HCT116 (cell line): ENCODE results near the gene PCDHB14.
"Not testable (repeated sequence)": the region's sequence is repeated elsewhere in the genome, so short reads cannot be mapped to it uniquely, and the experiment has no call there.

Experiments used
- EZH2 ChIP-seq: fragments of 200-600 bp; sonication (generic); IDR thresholded peaks from 2 replicates; pipeline ENCODE4 v1.6.1; 2017; ENCODE audit warnings: antibody characterized with exemption, mixed run types
- JUND ChIP-seq: IDR thresholded peaks from 2 replicates; pipeline ENCODE4 v1.6.1; 2012
- POLR2A ChIP-seq: IDR thresholded peaks from 2 replicates; pipeline ENCODE4 v1.7.0; 2011; ENCODE audit warnings: borderline replicate concordance; ENCODE audit not compliant: insufficient read depth, insufficient read length; ENCODE audit errors: extremely low read depth
- YY1 ChIP-seq: IDR thresholded peaks from 2 replicates; pipeline ENCODE4 v1.6.1; 2011; ENCODE audit warnings: low read length, low read depth, moderate library complexity, mild to moderate bottlenecking; ENCODE audit not compliant: insufficient replicate concordance; ENCODE audit errors: extremely low read depth
- ZFX ChIP-seq: fragments of 450-650 bp; IDR thresholded peaks from 2 replicates; pipeline ENCODE4 v1.6.1; 2017
- ZNF274 ChIP-seq: fragments of 200-500 bp; sonication (Bioruptor generic); IDR thresholded peaks from 2 replicates; pipeline ENCODE4 v1.6.1; 2014; ENCODE audit warnings: mild to moderate bottlenecking, low read depth, low read length, inconsistent platforms
- TF ChIP-seq, protein P1 (sequence below), 3 experiments: fragments of 200-600 bp in 1 of 3; sonication (generic) in 1 of 3; IDR thresholded peaks in 2 of 3; conservative IDR thresholded peaks in 1 of 3; 2 replicates each; pipeline ENCODE4 v1.5.1; 2012 to 2017; ENCODE audit warnings: low read depth in 2 of 3, low read length in 2 of 3, antibody characterized with exemption in 1 of 3, borderline replicate concordance in 1 of 3, control low read depth in 1 of 3, mild to moderate bottlenecking in 1 of 3, mixed read lengths in 1 of 3, mixed run types in 1 of 3, moderate library complexity in 1 of 3; ENCODE audit not compliant: insufficient read depth in 1 of 3

- TF ChIP-seq, protein P1, sequence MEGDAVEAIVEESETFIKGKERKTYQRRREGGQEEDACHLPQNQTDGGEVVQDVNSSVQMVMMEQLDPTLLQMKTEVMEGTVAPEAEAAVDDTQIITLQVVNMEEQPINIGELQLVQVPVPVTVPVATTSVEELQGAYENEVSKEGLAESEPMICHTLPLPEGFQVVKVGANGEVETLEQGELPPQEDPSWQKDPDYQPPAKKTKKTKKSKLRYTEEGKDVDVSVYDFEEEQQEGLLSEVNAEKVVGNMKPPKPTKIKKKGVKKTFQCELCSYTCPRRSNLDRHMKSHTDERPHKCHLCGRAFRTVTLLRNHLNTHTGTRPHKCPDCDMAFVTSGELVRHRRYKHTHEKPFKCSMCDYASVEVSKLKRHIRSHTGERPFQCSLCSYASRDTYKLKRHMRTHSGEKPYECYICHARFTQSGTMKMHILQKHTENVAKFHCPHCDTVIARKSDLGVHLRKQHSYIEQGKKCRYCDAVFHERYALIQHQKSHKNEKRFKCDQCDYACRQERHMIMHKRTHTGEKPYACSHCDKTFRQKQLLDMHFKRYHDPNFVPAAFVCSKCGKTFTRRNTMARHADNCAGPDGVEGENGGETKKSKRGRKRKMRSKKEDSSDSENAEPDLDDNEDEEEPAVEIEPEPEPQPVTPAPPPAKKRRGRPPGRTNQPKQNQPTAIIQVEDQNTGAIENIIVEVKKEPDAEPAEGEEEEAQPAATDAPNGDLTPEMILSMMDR (IDR thresholded peaks at IDR 0.05 in 2 of 3, conservative IDR thresholded peaks at IDR 0.05 in 1 of 3; ENCODE audit: borderline replicate concordance in 1 of 3, insufficient read depth in 1 of 3, low read depth in 2 of 3, low read length in 2 of 3), result not testable (repeated sequence)
- TF ChIP-seq YY1, ZNF274, ZFX, JUND, EZH2, POLR2A: not testable (repeated sequence)
These were observed 34.0 kb upstream of the PCDHB14 start for GRCh38 chr5:141189131-141189530.
